HG03565 (cell line): ENCODE results near the gene MAD1L1.

Source experiments
- ATAC-seq: cut with Tn5 transposase; IDR thresholded peaks from one replicate; pipeline ENCODE4 v1.9.1; 2021; ENCODE audit warnings: mild to moderate bottlenecking, moderate library complexity; ENCODE audit not compliant: unreplicated experiment

The MAD1L1 gene

DNA sequence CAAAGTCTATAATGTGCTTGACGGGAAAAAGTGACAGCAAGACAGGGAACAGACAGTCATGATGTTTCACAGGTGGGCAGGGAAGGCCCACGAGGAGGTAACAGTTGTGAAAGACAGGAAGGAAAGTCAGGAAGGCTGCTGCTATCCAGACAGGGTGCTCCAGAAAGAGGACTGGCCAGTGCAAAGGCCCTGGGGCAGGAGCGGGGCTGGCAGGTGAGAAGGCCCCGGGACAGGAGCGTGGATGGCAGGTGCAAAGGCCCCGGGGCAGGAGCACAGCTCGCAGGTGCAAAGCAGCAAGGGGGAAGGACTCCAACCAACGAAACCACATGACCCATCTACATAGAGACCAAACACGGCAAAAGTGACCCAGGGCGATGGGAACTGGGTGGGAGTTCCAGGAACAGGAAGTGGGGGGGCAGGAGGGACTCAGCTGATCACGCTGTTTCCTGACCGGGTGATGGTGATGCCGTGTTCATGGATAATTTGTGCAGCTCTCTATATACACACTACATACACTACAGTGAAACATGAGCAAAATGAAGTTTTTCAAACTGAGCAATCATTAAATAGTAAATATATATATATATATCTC lies 138.2 kb downstream of the MAD1L1 start:
- no peak for ATAC-seq

DNA sequence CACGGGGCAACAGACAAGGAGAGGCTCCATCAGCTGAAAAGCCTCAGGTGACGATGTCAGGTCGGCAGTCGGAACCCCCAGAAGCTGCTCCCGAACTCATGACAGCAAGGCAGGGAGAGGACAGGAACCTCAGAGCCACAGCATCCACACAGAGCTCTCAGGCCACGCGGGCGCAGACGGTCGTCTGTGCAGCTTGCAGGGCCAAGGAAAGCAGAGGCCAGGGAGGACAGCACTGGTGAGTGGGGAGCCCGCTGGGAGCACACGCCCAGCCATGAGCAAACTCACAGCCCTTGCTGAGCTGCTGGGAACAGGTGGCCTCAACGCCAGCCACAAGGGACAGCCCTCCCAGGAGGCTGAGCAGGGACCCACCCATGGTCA lies 138.9 kb downstream of the MAD1L1 start:
- no peak for ATAC-seq

DNA sequence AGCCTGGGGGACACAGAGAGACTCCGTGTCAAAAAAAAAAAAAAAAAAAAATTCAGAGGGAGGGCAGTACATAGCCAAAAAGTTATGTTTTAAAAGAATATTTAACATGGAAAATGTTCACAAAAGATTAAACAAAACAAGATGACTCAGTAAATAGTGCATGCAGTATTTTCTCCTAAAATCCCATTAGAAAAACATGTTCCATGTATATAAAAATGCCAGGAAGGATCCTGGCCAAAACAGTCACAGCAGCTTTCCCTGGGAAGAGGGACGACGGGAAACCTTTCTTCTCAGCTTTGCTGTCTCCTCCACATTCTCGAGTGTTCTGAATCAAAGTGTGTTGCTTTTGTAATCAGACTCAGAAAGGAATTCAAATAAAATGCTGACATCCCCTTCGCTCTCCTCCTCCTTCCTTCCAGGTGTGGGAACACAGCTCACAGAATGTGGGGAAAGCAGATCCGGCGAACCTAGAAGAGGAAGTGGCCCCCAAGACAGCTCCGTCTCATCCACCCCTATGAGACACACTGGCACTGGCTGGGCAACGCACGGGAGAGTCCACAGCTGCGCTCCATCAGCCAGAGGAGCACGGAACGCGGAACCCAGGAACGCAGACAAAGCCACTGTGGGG lies 139.4 kb downstream of the MAD1L1 start:
- no peak for ATAC-seq

DNA sequence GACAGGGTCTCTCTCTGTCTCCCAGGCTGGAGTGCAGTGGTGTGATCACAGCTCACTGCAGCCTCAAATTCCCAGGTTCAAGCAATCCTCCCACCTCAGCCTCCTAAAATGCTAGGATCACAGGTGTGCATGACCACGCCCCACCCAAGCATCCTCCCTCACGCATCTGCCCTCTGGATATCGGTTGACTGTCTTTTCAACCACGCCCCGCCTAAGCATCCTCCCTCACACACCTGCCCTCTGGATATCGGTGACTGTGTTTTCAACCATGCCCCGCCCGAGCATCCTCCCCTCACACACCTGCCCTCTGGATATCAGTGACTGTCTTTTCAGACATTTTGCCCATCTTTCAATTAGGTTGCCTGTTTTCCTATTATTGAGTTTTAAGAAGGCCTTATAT lies 140.5 kb downstream of the MAD1L1 start:
- ATAC-seq = no peak

DNA sequence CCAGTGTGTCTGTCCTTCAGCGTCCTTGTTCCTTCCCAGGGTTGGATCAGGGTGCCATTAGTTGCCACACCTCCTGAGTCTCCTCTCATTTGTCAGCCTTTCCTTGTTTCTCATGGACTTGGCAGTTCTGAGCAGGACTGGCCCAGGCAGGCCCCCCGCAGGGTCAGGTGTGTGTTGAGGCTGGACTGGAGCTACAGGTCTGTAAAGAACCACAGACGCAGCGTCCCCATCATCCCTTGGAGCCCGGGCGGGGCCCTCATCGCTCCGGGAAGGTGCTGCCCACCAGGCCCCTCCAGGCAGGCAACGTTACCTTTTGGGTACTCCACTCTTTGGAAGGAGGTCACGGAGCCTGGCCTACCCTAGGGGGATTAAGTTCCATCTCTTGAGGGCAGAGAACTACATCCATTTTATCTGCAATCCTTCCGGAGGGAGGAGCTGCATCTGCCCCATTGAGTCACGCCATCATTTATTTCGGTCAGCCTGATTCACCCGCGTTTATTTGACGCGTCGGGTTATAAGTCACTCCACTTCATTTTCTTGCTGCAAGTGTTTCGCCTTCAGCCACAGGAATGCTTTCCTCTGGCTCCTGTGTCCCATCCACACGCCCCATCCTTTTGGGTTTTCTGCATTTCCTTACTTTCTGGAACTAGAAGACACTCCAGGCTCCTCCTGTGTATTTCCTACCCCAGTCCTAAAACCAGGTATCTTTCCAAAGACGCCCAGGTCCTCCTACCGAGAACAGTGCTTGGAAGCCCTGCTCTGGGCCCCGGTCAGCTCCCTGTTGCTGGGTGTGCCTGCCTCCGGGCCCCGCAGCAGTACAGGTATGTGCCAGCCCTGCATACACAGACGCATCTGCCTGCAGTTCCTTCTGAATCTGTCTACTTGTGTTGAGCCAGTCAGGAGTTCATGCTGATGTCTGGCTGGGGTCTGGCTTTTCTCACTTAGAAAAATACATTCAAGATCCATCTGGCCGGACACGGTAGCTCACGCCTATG lies 141.9 kb downstream of the MAD1L1 start:
- ATAC-seq = no peak

DNA sequence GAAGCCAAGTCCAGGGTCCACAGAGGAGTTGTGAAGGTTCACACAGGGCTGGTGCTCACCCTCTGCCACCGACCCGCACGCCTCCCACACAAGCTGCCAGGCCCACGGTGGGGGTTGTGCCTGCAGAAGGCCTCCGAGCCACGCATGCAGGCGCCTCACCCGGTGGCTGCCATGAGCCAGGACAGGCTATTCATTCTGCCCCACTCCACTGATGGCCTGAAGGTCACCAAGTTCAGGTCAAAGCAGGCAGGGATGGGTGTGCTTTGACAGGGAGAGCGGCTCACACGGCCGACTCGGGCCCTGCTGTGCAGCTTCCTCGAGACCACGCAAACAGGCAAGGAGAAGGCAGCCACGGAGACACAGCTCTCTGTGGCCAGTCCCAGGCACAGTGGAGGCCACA lies 143.9 kb downstream of the MAD1L1 start:
- ATAC-seq = no peak

DNA sequence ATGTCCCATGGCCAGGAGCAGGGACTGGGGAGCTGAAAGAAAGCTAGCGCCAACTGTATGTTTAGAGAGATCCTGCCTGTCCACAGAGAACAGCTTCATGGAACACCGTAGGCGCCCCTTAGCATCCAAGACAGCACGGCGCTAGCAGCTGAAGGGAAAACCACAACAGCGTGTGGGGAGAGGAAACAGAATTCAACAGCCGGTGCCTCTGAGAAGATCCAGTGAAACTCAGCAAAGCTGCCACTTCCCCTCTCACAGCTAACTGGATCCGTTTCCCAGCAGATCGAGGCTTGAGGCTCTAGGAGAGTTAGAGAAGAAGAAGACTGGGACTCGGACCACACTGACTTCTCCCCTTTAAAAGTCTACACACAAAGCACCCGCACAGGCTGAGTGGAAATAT lies 145.0 kb downstream of the MAD1L1 start:
- ATAC-seq = no peak

DNA sequence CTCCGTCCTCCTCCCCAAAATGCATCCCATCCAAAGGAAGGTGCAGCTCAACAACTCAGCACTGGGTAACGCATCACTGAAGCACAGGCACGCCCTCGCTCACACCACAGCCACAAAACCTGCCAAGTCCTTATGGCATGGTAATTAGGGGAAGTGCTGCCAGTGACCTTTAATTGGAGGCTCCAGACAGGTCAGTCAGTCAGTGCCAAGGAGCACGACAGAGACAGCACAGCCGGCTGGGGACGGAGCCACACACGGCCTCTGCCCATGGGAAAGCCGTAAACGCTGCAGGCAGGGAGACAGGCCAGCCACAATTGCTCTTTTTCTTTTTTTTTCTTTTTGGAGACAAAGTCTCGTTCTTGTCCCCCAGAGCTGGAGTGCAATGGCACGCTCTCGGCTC lies 146.5 kb downstream of the MAD1L1 start:
- no peak for ATAC-seq

DNA sequence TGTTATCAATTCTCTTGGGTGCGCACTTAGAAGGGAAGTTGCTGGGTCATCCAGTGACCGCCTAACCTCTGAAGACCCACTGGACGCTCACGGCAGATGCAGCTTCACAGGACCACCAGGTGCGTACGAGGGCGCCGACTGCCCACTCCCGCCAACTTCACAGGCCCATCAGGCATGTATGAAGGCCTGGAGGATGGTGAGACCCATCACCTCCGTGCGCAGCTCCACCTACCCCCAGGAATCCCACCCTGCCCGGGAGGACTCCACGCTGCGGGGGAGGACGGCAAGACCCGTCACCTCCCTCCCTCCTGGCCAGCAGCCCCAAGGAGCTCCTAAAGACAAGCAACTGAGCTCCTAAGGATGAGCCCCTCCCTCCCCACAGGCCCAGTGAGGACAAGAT lies 146.9 kb downstream of the MAD1L1 start:
- no peak for ATAC-seq

DNA sequence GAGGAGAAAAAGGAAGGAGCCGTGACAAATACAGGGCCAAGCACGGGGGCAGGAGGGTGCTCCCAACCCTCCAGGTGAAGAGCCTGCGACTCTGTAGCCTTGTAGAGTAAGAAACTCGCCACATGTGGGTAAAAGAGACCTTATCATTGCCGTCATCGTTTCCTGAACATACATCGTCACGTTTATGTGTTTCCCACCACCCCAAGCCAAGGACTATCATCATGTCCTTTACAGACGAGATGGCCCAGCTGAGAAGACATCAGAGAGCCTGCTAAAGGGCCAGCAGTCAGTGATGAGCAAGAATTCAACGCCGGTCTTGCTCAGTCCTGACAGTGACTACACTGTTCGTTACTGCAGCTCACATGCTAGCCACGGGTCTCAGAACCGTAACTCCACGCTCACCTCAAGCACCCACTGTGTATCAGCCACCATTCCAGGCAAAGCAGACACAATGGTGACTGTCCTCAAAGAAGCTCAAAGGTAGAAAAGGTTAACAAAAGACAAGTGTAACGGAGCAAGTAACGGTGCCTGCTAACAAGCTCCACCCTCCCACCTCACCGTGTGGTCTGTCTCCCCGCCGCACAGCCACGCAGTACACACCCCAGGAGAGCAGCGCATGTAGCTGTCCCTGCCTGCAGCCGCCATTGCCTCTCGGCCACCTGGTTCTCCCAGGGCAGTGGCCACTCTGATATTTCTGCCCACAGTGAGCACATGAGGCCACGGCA lies 147.8 kb downstream of the MAD1L1 start:
- no peak for ATAC-seq

DNA sequence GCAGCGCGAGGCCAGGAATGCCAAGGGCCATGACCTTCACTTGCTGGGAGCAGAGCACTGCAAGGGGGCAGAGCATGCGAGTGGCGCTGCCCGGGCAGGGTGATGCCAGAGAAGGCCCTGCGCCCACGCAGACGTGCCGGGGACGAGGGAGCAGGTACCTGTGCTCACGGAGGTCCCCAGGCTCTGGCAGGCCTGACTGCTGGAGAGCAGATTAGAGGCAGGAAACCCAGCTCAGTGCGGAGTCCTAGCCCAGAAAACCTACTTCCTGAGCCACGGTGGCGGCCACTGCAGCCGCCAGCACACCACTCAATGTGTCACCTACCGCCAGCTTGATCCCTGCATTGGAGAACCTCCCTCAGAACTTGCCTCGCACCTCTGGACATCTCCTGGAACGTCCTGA lies 148.4 kb downstream of the MAD1L1 start:
- no peak for ATAC-seq

DNA sequence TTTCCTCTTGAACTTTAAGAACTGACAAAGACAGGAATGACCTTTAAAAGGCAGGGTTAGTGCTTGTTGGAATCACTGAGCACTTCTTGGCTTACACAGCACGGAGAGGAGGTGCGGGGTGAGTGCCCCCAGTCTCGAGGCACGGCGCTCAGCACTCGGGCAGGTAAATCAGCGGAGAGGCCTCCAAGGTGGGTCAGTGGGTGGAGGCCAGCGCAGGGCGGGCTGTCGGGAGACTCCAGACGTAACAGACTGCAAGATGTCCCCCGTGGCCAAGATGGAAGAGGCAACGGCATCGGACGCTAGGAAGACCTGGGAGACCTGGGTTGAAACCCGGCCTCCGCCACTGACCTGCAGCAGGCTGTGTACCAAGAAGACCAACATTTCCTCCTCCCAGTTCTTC lies 149.4 kb downstream of the MAD1L1 start:
- no peak for ATAC-seq

DNA sequence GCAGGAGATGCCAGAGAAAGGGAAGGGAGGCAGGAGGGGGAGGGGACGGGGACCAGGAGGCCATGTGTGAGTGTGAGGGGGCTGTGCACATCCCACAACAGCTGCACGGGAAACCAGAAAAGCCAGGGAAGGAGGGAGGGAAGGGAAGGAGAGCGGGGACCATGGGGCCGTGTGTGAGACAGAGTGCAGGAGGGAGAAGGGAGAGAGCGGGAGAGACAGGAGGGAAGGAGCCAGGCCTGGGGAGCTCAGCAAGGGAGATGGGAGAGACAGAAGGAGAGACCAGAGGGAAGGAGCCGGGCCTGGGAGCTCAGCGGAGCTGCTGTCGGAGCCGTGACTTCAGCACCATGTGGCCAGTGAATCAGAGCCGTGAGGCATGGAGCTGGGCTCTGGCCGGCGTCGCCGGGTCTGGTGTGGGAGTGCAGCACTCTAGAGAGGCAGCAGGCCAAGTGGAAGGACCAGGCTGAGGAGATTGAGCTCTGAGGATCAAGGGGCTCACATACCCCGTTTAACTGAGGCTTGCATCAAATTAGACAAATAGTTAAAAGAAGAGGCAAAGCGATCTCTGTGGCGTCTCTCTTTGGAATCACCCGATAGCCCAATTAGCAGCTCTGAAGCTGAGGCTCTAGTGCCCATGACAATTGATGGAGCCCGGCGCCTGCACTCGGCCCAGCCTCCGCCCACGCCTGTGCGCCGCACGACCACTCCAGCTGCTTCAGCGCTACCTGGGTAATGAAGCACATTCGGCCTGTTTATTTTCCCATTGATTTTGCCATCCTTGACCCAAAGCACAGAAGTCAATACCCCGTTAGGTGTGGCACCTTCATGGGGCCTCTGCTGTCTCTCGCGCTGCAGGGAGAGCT lies 150.4 kb downstream of the MAD1L1 start:
- no peak for ATAC-seq

DNA sequence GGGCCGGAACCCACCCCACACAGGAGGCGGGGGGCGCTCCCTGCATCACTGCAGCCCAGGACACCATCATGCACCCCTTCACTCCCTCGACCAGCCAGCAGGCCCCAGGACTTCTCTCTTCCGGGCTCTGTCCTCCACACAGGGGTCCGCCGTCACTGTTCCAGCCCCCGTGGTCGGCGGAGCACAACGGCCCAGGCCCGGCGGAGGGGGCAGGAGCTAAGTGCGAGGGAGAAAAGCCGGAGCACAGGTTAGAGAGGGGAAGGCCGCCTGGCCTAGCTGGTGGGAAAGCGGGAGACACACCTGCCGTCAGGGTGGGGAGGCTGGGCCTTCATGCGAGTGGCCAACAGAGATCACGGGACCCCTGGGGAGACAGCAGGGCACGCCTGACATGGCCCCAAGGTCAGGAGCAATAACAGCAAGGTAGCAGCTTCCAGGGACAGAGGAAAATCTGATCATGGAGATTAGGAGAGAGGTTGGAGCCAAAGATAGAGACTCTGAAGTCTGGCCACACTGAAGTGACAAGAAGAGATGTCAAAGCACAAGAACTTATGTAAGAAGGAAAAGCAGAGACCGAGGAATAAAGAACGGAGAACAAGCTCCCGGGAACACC lies 151.1 kb downstream of the MAD1L1 start:
- no peak for ATAC-seq

DNA sequence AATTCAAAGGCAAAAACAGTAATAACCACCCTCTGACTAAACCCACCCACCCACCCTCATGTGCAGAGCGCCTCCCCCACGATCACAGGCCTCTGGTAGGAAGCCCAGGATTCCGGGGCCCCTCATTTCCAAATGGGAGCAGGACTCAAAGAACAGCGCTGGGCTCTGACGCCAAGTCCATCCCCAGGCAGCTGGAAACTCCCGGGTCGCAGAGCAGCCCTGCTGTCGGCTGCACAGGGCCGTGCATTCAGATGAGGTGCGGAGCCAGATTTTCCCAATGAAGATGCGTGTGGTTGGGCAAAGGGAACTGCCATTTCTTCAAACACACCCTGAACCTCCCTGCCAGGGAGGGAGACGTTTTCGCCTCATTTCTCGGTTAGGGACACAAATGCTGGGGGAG lies 152.3 kb downstream of the MAD1L1 start:
- no peak for ATAC-seq

DNA sequence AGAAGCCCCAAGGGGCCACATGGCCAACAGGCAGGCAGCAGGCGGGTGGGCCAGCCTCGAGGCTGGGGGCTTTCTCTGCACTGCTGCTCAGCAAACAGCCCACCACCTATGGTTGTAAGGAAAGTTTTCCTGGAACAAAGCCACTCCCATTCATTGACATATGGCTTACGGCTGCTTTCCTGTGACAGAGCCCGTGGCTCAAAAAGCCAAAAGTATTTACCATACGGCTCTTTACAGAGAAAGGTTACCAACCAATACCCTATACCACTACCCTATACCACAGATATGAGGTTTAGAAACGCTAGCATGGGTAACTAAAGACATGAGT lies 152.7 kb downstream of the MAD1L1 start:
- no peak for ATAC-seq

DNA sequence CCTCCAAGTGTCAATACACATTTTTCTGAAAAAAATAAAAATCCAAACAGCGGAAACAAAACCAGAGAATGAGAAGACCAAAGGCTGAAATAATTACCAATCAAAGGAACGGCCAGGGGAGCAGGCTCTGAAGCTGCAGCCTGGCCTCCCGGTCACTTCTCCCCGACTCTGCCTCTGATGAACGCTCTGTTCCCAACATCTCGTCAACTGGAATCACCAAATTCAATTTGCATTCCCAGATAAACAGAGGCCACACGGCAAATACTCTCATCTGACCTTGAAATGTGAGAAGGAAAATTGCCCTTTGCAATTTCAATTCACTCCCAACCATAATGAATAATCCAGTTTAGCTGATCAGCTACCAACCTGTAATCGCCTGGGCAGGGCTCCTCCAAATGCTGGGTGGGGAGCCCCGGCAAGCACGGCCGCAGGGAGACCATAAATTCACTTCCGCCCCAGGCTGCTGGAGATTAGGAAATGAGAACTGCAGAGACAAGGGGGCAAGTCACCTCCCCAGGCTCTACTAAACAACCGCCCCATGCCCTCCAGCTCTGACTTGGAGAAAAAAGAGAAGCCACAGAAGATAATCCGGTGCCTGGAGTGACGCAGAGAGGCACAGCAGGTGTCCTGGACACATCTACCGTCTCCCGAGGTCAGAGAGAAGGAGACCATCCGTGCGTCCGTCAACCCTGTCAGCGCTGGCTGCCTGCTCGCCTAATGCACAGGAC lies 153.2 kb downstream of the MAD1L1 start:
- no peak for ATAC-seq

DNA sequence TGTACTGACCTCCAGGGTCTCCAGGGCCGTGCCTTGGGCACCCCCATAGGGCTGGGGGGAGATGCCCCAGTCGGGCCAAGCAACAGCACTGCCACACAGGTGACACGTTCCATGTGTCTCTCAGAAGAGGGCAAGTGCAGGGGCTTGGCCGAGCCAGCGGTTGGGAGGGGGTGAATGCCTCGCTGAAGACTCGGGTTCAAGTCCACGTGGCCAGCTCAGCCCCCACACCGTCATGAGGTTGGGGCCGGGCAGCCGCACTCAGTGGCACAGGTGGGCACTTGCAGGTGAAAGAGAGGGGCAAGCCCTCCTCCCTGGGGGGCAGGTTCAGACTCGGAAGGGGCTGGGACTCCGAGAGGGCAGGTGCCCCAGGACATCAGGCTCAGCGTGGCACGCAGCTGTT lies 153.8 kb downstream of the MAD1L1 start:
- ATAC-seq = no peak

DNA sequence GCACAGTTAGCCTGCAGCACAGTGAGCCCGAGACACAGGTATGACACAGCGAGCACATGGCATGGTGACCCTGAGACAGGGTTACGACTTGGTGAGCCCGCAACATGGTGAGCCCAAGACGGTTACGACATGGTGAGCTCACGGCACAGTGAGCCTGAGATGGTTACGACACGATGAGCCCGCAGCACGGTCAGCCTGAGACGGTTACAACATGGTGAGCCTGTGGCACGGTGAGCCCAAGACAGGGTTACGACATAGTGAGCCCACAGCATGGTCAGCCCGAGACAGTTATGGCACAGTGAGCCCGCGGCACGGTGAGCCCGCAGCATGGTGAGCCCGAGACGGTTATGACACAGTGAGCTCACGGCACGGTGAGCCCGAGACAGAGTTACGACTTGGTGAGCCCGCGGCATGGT lies 156.1 kb downstream of the MAD1L1 start:
- ATAC-seq = no peak
